ENCODE data around the gene ATN1.

- no peak for TF ChIP-seq POLR2A (IDR thresholded peaks at IDR 0.05)
- no peak for TF ChIP-seq CTCF (IDR thresholded peaks at IDR 0.05)
These were observed 30.9 kb downstream of the ATN1 start for GRCh38 chr12:6958609-6959057.

Data from heart left ventricle (tissue), 13 donors.